Cardiac muscle cell (in vitro differentiated cells and primary cell): ENCODE data around the gene ARNT2. TPM values are rescaled to one million over a fixed set of nuclear protein-coding genes. Genes with fewer than 3 reads are reported as not detected.

ENCODE experiments used
- DNase-seq, 2 donors: peaks; one replicate each; pipeline versions ENCODE4 v3.0.0 to v3.0.0-alpha.2; 2010 to 2017; ENCODE audit warnings: low read depth in 1 of 2, low spot score in 1 of 2
- H3K27ac ChIP-seq: fragments of 200-600 bp; sonication (generic); 2 replicates; pipeline ENCODE4 v1.5.1; 2016
- H3K27me3 ChIP-seq: fragments of 200-600 bp; sonication (generic); 2 replicates; pipeline ENCODE4 v1.6.0; 2016; ENCODE audit warnings: control low read depth
- H3K36me3 ChIP-seq: fragments of 200-600 bp; sonication (generic); 2 replicates; pipeline ENCODE4 v1.5.1; 2016; ENCODE audit warnings: control low read depth
- H3K4me1 ChIP-seq: fragments of 200-600 bp; sonication (generic); 2 replicates; pipeline ENCODE4 v1.8.1; 2017; ENCODE audit warnings: low read depth, mild to moderate bottlenecking, mixed run types
- H3K4me3 ChIP-seq: fragments of 200-600 bp; sonication (generic); 2 replicates; pipeline ENCODE4 v1.5.1; 2016; ENCODE audit warnings: mild to moderate bottlenecking
- H3K9me3 ChIP-seq: fragments of 200-600 bp; sonication (generic); 2 replicates; pipeline ENCODE4 v1.5.1; 2017; ENCODE audit warnings: low read depth, mild to moderate bottlenecking, control low read depth
- CTCF ChIP-seq: IDR thresholded peaks from 2 replicates; pipeline ENCODE4 v1.5.1; 2012; ENCODE audit warnings: low read depth, mild to moderate bottlenecking, low read length
- polyA plus RNA-seq: library from polyadenylated mRNA; unstranded; fragments of >200 nt; fragmentation: Nextera tagmentation; extraction: Ambion mirVana; gene quantifications from 2 replicates; pipeline ENCODE4 v1.2.1, GENCODE V29; 2016
- total RNA-seq: library from RNA; depleted of rRNA; stranded (reverse); fragments of >200 nt; gene quantifications from 2 replicates; pipeline ENCODE4 v1.2.3, GENCODE V29; 2016

ARNT2 gene
- total and polyA plus RNA-seq, 2 experiments from 2014 or later = 3.8 to 4.4 TPM

DNA sequence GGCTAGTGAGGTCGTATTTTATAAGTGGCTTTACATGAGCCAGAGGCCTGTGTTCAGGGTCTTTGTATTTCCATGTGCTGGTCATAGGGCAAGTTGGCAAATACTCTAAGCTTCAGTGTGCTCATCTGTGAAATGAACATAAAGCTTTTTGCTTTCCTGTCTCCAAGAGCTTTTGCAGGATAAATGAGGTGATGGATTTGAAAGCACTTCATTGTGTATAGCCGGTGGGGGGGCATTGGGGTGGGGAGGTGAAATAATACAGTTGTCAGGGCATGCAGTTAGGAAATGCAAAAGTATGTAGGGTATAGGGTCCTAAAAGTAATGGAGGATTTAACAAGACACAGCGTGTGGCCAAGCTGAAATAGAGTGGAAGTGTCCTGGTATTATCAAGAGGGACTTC lies 67.7 kb downstream of the ARNT2 start:
- Histone ChIP-seq H3K4me3 (no peak overlapping the region), H3K27me3 (no peaks in the 10 kb centered on the region), H3K36me3 (no peaks in the 10 kb centered on the region), H3K9me3 (no peaks in the 10 kb centered on the region), H3K27ac (no peak overlapping the region), H3K4me1 (no peaks in the 10 kb centered on the region)
- no peak for TF ChIP-seq CTCF
- DNase-seq = no peak

DNA sequence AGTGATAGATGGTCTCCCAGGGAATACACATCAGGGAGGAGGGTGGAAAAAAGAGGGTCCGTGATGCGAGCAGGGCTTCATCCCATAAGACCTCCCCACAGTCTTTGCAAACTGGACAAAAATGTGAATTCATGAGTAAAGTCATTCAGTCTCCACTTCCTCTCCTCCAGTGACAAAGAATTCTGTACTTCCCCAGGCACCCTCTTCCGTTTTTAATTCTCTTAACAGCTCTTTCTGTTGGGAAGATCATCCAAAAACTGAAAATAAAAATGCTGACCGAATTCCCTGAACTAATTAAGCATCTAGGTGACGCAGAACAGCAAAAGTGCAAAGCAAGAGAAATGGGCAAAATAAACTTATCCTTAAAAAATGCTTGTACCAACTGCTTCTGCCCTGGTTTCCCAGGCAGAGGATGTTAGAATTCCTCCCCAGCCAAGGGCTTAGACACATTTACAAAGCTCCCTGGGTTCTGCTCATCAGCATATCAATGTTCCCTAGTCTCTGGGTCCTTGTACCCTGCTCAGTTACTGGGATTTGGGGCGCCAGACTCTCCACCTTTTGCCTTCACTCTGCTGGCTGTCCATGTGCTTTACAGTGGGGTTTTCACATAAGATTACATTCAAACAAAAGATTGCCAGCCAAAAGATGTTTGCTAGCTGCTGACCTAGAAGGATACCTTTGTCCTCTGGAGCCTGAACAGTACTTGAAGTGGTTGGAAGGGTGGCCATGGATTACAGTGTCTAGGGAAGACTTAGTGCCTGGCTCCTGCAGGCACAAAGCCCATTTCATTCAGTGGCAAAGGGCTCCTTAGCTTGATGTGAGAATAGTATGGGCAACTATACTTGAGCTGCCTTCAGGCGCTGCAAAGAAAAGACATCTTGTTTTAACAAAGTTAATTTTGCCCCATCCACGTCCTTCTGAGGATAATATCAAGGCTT lies 69.4 kb downstream of the ARNT2 start:
- Histone ChIP-seq H3K9me3 (no peaks in the 10 kb centered on the region), H3K27ac (no peak overlapping the region), H3K27me3 (no peaks in the 10 kb centered on the region), H3K36me3 (no peaks in the 10 kb centered on the region), H3K4me1 (no peaks in the 10 kb centered on the region), H3K4me3 (no peak overlapping the region)
- TF ChIP-seq CTCF = no peak
- no peak for DNase-seq

DNA sequence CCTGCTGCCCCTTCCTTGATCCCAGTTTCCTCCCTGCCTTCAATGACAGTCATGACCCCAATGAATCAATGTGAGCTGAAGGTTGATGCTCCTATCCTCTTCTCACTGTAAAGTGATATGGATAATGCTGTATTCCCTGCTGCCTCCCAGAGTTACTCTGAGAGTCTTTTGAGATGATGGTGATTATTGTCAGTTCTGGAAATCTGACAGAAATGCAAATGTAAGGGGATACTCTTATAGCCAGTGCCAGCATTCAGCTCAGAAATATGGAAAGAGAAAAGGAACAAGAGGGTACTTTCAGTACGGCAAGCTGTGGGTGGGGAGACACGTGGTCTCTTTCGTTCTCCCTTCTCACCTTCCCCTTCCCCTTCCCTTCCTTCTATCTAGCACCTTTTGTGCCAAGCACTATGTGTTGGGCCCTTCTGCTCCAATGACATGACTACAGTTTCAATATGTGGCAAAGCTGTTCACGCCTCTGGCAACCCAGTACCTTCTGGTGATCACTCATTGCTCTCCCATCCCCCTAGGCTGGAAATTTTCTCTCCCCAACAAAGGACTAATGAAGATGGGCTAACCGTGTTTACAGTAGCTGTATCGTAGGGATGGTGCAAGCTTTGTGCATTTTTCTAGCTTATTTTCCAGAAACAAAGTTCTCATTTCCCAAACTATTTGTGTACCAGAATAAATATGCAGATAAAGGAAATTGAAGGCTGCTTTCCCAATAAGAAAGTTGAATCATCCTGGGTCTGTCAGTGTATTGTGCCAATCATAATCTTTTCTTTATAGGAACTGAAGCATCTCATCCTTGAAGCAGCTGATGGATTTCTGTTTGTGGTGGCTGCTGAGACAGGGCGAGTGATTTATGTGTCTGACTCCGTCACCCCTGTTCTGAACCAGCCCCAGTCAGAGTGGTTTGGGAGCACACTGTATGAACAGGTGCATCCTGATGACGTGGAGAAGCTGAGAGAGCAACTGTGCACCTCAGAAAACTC lies 70.3 kb downstream of the ARNT2 start:
- H3K36me3 ChIP-seq = no peaks in the 10 kb centered on the region
- no peak for TF ChIP-seq CTCF
- no peak overlapping the region for H3K27ac ChIP-seq
- no peak overlapping the region for H3K4me3 ChIP-seq
- H3K4me1 ChIP-seq = no peaks in the 10 kb centered on the region
- no peak for DNase-seq
- H3K9me3 ChIP-seq = no peaks in the 10 kb centered on the region
- H3K27me3 ChIP-seq = no peaks in the 10 kb centered on the region

- TF ChIP-seq CTCF = peak; percentile 14
- no peaks in the 10 kb centered on the region for H3K9me3 ChIP-seq
- H3K27ac ChIP-seq = no peak overlapping the region
- no peaks in the 10 kb centered on the region for H3K4me1 ChIP-seq
- no peaks in the 10 kb centered on the region for H3K27me3 ChIP-seq
- H3K36me3 ChIP-seq = no peaks in the 10 kb centered on the region
- no peak for DNase-seq
- H3K4me3 ChIP-seq = no peak overlapping the region
Measured at GRCh38 chr15:80475572-80475971, 71.4 kb downstream of the ARNT2 start.

GRCh38 chr15:80476036-80476435 lies 71.9 kb downstream of the ARNT2 start:
- Histone ChIP-seq H3K36me3 (no peaks in the 10 kb centered on the region), H3K4me1 (no peaks in the 10 kb centered on the region), H3K27me3 (no peaks in the 10 kb centered on the region), H3K4me3 (no peak overlapping the region), H3K27ac (no peak overlapping the region), H3K9me3 (no peaks in the 10 kb centered on the region)
- no peak for TF ChIP-seq CTCF
- no peak for DNase-seq
